ENCODE data around the gene KLHL40.

The KLHL40 gene, protein sequence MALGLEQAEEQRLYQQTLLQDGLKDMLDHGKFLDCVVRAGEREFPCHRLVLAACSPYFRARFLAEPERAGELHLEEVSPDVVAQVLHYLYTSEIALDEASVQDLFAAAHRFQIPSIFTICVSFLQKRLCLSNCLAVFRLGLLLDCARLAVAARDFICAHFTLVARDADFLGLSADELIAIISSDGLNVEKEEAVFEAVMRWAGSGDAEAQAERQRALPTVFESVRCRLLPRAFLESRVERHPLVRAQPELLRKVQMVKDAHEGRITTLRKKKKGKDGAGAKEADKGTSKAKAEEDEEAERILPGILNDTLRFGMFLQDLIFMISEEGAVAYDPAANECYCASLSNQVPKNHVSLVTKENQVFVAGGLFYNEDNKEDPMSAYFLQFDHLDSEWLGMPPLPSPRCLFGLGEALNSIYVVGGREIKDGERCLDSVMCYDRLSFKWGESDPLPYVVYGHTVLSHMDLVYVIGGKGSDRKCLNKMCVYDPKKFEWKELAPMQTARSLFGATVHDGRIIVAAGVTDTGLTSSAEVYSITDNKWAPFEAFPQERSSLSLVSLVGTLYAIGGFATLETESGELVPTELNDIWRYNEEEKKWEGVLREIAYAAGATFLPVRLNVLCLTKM

DNA sequence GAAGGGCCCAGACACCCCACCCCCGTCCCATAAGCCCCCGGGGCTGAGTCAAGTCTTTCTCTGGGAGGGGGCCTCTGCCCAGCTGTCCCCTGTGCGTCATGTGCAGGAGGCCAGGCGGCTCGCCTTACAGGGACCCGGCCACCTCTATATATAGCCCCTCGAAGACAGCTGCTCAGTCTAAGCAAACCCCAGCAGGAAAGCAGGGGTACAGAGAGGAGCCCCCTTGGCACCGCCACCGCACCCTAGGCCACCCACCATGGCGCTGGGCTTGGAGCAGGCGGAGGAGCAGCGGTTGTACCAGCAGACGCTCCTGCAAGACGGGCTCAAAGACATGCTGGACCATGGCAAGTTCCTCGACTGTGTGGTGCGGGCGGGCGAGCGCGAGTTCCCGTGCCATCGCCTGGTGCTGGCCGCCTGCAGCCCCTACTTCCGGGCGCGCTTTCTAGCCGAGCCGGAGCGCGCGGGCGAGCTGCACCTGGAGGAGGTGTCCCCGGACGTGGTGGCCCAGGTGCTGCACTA, at the start of gene KLHL40:
TSS of gene KLHL40 (plus strand) at position 175 of the 519 bp plus-strand sequence. CDS start at position 257, 82 bp downstream.
- DNase-seq, result no peak

DNA sequence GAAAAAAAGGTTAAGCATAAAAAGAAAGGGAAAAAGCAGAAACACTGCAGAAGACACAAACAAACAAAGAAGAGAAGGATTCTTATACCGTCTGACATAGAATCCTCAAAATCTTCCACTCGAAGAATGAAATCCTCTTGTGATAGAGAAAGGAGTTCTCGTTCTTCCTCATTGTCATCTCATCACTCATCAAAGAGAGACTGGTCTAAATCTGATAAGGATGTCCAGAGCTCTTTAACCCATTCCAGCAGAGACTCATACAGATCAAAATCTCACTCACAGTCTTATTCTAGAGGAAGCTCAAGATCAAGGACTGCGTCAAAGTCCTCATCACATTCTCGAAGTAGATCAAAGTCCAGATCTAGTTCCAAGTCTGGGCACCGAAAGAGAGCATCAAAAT, 48.3 kb upstream of the KLHL40 start:
- DNase-seq, result no peak

DNA sequence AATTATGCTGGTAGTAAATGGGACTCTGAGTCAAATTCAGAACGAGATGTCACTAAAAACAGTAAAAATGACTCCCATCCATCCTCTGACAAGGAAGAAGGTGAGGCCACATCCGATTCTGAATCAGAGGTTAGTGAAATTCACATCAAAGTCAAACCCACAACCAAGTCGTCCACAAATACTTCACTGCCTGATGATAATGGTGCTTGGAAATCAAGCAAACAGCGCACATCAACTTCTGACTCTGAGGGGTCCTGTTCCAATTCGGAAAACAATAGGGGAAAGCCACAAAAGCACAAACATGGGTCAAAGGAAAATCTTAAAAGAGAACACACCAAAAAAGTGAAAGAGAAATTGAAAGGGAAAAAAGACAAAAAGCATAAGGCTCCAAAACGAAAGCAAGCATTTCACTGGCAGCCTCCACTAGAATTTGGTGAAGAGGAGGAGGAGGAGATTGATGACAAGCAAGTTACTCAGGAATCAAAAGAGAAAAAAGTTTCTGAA, 46.9 kb upstream of the KLHL40 start:
- DNase-seq, result no peak

DNA sequence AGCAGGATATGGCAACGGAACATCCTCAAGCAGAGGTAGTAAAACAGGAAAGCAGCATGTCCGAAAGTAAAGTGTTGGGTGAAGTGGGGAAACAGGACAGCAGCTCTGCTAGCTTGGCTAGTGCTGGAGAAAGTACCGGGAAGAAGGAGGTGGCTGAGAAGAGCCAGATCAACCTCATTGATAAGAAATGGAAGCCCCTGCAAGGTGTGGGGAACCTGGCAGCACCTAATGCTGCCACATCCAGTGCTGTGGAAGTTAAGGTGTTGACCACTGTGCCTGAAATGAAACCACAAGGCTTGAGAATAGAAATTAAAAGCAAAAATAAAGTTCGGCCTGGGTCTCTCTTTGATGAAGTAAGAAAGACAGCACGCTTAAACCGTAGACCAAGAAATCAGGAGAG, 46.1 kb upstream of the KLHL40 start:
- no peak for DNase-seq

DNA sequence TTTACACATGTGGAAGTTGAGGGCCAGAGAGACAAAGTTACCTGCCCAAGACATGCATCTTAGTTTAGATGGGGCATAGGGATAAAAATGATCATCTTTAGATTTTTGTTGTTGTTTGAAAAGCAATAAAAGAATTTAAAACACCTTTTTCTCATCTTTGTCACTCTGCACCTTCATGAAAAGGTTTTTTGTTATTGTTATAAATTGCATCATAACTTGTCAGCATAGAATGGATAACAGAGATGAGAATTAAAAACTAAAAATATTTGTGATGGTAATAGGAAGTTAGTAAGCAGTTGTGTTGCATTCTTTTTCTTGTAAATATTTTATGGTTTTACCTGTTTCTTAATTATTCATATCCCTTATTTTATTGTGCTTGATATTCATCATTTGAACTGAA, 45.2 kb upstream of the KLHL40 start:
- no peak for DNase-seq

DNA sequence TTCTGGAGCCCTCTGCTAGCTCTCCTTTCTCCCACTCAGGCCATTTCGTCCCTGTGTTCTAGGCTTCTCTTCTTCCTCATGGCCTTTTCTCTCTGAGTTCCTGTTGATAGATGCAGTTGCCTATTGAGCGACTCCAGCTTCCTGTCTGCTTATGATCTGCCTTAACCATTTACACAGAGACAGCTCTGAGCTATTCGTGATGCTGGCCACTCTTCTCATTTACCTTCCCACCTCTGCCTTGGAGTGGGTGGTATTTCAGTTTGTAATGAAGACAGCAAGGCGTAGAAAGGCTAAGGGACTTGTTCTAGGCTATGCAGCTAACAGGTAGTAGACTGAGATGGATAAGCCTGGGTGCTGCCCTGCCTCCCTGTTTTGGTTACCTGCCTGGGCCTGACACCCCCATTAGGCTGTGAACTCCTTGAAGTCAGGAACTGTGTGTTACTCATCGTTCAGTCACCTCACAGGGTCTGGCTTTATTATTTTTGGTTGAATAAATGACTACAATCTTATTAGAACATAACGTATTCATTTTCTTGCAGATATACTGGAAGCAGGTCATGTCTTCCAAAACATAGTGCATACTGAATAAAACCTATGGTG, 44.5 kb upstream of the KLHL40 start:
- DNase-seq, result no peak

DNA sequence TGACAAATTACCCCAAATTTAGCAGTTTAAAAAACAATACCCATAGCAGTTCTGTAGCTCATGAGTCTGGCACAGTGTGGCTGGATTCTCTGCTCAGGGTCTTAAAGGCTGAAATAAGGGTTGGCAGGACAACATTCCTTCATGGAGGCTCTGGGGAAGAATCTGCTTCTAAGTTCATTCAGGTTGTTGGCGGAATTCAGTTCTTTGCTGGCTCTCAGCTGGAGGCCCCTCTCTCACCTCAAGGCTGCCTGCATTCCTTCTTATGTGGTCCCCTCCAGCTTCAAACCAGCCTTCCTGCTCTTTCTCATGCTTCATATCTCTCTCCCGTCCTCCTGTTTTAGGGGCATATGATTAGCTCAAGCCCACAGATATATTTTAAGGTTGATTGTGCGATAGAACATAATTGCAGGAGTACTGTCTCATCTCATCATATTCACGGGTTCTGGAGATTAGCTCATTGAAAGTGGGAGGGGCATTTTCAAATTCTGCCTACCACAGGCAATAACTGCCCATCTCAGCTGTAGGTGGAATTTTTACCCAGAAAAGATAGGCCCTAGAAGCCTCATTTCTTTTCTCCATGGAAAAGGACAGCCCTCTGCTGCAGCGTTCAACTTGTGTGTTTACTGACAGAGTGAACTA, 37.4 kb upstream of the KLHL40 start:
- DNase-seq, result no peak

DNA sequence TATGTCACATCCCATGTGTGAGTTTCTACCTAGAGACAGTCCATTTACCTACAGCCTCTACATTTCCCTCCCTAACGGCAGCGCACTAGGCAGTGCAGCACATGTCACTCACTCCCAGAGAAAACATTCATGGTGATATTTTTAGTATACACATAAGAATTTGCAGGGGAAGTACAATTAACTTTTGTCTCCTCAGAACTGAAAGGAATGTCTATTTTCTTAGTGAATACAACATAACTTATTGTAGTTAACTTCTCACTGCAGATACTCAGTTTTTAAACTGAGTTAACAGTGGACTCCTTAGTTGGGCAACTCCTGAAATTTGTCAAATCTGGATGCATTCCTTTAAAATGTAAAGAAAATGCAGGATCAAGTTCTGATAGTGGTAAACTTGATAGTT, 36.3 kb upstream of the KLHL40 start:
- DNase-seq, result no peak

DNA sequence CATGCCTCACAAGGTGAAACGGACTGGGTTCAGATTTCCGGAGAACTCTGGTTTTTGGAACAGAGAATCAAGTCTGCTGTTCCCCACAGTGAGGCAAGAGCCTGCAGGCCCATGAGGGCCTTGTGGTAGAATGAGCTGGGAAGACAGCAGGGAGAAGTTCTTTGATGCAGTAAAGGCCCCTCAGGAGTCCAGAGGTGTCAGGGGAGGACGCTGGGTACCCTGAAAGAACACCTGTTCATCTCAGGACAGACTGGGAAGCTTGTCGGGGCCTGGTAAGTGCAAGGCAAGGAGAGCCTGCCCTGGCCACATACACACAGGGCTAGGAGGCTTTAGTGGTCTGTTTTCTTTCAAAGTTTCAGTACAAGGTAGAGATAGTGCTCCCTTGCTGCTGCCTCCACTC, 35.6 kb upstream of the KLHL40 start:
- no peak for DNase-seq

DNA sequence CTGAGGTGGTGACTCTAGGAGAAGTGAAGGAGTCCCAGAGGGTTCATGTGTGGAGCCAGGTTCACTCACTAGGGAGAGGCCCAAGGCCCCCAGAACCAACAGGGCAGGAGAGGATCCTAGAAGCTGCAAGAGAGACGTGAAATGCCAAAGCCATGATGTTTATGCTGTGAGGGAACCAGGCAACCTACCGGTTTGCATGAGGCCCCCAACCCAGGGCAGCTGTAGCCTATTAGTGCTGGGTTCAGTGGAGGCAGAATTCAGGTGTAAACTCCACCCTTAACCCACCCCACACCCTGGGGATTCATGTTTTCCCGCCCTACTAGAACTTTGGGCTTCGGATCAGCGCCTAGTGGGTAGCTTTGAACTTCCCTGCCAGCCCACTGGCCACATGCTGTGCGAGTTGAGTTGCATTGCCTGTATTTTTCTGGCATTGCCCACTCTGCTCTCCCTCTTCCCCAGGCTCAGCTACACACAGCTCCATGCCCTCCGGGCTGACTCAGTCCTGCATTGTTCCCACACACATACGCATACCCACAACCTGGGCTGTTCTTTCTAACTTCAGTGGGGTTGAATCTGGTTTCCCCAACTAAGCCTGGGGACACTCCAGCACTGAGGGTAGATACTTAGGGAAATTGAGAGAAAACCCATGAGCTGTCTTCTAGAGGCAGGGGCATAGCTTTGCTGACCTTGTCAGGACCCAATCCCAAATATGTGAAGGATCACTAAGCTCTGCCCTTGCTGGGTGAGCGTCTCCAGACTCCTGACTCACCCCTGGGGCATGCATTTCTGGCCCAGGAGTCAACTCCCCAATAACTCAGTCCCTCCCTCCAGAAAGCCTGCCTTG, 33.9 kb upstream of the KLHL40 start:
- no peak for DNase-seq

DNA sequence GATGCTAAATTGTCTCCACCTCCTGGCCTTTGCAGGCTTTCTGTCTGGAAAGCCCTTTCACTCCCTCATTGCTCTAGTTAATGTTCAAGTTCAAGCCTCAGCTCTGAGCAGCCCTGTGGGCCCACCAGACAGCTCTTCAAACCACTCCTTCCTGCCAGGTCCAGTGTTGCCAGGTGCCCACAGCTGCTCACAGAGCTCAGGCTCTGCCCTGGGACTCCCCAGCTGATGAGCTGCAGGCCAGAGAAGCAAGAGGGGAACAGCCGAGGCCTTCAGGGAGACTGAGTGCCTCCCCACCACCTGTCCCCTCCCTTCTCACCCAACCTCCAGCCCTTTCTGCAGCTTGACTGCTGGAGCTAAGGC, 33.1 kb upstream of the KLHL40 start:
- DNase-seq, result no peak

DNA sequence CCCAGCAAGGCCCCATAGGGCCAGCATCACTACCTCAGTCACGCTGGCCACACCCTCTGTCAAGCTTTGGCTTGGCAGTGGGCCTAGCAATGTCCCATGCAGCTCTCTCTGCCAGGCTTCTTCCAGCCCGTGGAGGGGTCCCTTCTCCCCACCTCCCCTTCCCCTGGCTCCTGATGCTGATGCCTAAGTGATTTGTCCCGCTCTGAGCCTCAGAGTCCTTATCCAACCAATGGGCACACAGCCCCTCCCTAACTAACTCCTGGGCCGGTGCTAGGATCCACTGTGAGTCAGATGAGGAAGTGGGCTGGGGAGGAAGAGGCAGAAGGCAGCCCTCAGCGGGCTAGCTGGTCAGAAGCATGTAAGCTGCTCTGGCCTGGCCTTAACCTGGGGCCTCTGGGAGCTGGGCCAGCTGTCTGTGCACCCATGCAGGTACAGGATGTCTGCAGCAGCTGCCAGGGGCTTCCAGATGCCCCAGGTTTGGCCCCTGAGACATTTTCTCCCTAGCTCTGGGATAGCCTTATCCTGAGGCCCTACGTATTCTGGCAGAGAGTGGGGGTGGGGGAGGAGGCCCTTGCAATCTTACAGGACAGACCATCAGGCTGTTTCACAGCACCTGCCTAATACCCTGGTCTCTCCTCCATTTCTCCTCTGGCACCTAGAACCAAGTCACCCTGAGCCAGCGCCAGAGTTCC, 32.6 kb upstream of the KLHL40 start:
- peak; percentile 49 for DNase-seq

DNA sequence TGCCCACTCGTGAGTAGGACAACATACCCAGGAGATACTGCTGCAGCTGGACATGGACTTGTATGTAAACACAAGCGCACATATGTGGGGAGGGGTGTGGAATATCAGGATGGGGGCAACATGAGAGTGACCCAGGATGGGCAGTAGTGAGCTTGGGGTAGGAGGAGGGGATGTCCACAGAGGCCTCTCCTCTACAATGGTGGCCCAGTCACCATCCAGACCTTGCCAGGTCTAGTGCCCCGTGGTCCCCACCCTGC, 32.1 kb upstream of the KLHL40 start:
- no peak for DNase-seq

DNA sequence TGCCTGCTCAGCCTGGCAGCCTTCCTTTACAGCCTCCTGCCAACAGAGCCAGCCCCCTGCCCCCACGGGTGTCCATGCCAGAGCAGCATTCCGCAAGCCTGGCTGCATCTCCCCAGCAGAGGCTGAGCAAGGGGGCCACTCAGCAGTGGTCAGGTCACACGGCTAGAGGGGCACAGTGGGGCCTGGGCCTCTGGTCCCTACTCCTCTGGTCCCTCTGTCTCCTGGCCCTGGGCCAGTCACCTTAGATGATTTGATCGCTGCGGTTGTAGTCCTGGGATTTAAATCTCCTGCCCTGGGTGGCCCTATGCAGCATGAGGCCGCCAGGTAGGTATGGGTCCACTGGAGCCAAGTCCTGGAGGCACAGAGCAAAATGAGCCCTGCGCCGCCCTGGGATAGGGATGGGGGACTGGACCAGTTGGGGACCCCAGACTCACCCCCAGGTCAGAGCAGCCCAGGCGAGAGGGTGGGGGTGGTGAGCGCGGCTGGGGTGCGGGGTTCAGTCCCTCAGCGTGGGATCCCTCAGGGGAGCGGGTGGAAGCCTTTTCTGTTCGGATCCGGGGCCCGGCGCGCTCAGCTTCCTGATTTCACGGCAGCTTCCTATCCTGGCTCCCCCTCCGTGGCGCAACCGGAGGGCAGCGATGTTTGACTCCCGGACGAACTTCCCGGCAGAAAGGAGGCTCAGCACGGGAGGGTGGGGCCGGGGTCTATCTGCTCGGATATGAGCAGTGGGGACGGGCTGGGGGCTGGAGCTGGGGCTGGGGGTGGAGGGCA, 31.6 kb upstream of the KLHL40 start, which contains the start of gene ZBTB47:
TSS of gene ZBTB47 (plus strand) at position 138 of the 771 bp plus-strand sequence. CDS start 4,659 bp downstream, outside the sequence.
- no peak for DNase-seq

DNA sequence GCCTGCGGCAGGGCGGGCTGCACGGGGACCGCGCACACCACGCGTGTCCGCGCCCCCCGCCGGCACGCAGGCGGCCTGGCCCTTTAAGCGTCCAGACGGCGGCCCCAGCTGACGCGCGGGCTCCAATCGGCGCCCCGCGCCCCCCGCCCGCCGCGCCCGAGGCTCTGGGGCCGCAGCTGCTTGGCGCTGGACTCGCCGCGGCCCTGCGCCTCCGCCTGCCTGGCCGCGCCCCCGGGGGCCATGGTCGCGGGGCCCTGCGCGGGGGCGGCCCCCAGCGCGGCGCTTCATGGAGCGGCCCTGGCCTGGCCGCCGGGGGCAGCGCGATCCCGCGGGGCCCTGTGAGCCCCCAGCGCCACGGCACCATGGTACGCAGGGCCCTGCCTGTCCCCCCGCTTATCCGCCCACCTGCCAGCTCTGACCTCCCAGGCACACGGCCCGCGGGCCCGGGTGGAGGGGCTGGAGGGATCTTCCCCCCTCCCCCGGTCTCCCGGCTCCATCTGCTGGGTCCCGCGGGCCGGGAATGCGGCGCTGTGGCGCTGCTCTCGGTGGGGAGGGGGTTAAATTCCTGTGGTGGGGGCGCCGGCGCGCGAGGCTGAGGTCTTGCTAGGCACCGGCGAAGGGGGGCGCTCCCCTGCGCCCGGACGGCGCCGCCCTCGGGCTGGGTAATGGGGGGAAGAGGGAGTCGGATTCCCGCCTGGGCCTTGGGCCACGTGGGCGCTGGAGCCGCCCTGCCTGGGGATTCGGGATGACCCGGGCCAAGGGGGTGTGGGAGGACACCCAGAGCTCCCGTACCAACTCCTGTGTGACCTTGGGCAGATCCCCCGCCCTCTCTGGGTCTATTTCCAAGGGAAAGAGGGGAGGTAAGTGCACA, 30.8 kb upstream of the KLHL40 start:
- no peak for DNase-seq

DNA sequence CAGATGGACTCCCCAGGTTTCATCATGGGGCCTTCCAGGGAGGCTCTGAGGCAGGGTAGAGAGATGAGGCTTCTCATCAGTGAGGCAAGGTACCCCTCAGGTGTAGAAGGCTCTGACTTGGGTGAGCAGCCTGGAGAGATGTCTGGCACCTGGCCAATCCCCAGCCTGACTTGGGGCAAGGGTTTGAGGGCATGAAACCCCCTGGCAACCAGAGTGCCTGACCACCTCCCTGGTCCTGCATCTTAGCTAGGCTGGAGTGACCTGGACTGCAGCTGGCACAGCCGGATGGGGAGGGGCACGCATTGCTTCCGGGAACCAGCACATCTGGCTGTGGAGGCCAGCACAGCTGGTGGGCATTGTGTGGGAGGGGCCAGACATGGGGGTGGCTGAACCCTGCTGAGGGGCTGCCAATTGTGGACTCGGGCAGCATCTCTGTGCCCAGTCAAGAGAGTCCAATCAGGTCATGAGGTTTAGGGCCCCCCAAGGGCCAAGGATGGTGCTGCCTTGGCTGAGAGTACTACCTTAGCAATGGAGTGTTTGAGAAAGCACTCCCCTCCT, 29.9 kb upstream of the KLHL40 start:
- DNase-seq, result no peak

DNA sequence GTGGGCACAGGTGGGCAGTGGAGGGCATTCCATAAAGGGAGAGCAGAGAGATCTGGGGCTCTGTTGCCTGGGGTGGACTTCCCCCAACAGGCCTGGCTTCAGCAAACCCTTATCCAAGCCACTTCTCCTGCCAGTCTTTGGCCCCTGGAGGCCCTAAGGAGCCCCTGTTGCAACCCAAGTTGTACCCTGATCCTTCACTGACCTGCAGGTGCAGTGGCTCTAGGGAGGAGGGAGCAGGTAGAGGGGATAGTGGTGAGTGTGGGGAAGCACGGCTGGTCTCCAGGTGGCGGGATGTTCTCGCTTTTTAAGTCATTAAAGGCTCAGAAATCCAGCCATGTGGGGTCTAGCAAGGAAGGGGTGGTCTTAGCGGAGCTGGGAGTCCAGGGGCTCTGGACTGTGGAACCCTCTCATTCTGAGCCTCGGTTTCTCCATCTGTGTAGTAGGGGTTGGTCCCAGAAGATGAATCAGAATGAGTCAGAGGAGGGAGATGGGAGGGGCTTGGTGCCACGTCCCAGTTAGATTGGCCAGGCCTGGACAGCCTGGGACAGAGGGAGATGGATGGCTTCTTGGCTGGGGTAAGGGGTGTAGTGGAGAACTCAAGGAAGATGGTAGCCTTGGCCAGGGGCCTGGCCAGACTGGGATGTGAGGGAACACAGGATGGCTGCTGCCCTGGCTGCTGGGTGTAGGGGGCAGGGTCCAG, 29.2 kb upstream of the KLHL40 start:
- DNase-seq, result no peak

DNA sequence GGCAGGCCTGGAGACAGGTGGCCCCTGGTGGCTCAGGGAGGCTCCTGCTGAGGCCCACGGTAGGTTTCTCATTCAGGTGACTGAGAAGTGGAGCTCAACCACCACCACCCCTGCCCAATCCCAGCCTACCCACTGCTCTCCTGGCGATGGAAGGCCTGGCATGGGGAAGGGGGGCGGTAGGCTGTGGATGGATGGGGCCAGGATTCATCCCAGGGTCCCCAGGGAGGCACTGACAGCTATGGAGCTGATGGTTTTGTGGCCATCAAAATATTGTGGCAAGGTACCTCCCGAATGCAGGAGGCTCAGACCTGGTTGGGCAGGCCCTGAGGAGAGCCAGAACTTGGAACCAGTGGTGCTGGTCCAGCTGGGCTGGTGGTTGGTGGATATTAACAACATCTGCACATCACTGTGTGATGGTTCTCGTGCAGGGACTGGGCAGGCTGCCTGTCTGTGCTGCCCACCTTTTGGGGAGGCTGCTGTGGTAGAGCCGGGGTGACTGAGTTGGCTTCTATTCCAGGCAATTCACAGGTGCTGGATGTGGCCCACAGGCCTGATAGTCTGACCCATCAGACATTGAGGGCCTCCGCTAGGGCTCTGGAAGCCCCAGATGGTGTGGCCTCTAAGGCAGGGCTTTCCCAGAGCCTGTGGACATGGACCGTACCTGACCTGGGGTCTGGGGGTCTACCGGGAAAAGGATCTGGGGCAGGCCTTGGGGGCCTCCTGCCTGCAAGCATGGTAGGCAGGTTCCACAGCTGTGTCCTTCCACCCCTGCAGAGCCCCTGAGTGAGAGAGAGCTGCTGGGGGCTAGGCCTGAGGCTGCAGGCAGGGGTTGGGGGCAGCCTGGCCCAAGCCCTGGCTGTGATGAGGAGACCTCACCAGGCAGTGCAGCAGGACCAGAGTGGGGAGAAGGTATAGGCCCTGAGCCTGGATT, 28.4 kb upstream of the KLHL40 start:
- DNase-seq, result no peak

All from CD4-positive, alpha-beta T cell treated with Interferon gamma for 1 hour (primary cell).